HG02852 (cell line): ENCODE measurements around the gene PAMR1.
A peak's percentile ranks its signal among the peaks of the same experiment; 100 is the strongest.

Experiments used
- ATAC-seq: cut with Tn5 transposase; IDR thresholded peaks from one replicate; pipeline ENCODE4 v1.9.1; 2021; ENCODE audit warnings: mild to moderate bottlenecking, moderate library complexity; ENCODE audit not compliant: unreplicated experiment

Gene PAMR1

DNA sequence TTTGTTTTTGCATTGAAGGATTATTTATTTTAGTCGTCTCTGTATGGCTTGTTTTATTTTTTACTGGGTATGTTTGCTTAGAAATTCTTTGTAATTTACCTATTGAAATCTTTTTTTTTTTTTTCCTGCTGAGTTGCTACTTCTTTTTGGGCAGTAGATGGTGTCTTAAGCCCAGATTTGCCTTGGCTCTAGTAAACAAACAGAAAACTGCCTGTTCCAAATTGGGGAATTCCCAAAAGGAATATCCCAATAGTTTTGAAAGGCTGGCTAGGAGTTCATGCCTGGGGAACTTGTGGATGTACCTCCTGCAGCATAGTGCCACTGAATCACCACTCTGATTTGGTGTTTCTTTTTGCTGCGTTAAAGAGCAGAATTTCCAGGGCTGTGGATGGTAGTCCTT is 17.7 kb downstream of the PAMR1 start:
- no peak for ATAC-seq

- ATAC-seq, result no peak
These were observed 23.6 kb downstream of the PAMR1 start for GRCh38 chr11:35501776-35502175.

DNA sequence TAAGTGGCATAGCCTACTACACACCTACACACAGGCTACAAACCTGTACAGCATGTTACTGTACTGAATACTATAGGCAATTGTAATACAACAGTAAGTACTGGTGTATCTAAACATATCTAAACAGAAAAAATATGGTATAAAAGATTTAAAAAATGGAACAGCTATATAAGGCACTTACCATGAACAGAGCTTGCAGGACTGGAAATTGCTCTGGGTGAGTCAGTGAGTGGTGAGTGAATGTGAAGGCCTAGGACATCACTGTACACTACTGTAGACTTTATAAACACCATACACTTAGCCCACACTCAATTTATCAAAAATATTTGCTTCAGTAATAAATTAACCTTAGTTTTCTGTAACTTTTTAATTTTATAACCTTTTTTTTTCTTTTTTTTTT is 24.7 kb downstream of the PAMR1 start:
- no peak for ATAC-seq

- no peak for ATAC-seq
These were observed 29.0 kb downstream of the PAMR1 start for GRCh38 chr11:35496416-35496815.

DNA sequence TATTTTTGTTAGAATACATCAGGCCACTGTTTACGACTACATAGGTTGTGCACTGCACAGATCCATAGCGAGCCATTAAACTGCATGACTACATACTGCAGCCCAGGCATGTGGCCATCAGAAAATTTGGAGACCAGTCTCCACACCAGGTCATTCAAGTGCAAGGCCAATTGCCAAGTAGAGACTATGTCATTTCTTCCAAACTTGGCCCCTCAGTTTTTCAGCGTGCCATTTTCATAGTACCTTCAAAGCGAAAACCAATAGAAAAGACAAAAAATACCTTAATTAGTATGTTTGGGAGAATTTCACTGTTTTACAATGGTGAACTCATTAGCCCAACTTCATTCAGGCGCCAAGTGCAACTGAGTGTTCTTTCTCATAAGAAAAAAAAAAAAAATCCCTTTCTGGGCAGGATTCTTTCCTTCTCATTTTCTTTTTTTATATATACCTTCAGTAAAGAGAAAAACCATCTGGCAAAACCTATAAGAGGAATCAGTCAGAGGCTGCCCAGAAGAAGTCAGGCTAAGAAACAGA is 30.4 kb downstream of the PAMR1 start:
- ATAC-seq, result no peak

GRCh38 chr11:35491231-35491871 is 34.1 kb downstream of the PAMR1 start:
- ATAC-seq, result no peak

DNA sequence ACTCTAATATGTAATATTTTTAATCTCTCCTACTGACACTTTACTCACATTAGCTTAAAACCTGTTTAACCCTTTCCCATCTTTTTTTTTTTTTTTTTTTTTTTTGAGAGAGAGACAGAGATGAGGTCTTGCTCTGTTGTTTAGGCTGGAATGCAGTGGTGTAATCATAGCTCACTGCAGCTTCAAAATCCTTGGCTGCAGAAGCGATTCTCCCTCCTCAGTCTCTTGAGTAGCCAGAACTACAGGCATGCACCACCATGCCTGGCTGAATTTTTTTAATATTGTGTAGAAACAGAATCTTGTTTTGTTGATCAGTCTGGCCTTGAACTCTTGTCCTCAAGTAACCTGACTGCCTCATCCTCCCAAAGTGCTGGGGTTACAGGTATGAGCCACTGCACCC is 37.3 kb downstream of the PAMR1 start:
- ATAC-seq, result no peak

DNA sequence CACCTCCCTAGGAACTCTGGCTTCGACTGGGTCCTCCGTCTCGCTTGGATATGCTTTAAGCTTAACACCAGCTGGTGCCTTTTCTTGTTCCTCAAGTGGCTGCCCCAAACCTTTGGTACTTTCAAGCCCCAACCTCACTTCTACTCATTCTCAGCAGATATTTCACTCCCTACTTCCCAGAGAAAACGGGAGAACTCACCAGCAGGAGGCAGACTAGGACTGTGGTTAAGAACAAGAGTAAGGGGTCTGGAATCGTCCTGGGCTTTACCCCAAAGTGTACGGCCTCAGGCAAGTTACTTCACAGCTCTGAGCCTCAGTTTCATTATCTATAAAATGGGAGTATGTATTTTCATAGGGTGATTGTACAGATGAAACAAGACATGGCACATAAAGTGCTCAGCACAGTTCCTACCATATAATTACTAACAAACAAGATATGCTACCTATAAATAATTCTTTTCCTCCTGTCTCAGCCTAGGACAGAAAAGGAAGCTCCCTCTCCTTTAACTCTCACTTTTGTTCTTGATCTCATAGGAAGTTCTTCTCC is 37.8 kb downstream of the PAMR1 start:
- ATAC-seq, result no peak

DNA sequence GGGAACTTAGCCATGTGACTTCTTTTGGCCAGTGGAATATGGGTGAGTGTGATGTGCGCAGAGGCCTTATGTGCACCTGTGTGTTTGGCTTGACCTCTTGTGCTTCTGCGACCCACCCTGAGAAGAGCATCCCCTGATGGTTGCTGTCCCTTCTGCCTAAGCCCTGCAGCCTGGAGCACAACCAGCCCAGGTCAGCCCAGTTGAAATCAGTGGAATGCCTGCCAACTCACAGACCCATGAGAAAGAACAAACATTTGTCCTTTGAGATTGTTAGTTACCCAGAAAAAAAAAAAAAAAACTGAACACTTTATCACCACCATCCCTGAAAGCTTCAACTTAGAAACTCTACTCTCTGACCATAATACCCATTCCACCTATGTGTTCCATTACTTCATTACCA is 38.5 kb downstream of the PAMR1 start:
- ATAC-seq, result no peak

- ATAC-seq, result no peak
These were observed 39.0 kb downstream of the PAMR1 start for GRCh38 chr11:35486446-35486845.

DNA sequence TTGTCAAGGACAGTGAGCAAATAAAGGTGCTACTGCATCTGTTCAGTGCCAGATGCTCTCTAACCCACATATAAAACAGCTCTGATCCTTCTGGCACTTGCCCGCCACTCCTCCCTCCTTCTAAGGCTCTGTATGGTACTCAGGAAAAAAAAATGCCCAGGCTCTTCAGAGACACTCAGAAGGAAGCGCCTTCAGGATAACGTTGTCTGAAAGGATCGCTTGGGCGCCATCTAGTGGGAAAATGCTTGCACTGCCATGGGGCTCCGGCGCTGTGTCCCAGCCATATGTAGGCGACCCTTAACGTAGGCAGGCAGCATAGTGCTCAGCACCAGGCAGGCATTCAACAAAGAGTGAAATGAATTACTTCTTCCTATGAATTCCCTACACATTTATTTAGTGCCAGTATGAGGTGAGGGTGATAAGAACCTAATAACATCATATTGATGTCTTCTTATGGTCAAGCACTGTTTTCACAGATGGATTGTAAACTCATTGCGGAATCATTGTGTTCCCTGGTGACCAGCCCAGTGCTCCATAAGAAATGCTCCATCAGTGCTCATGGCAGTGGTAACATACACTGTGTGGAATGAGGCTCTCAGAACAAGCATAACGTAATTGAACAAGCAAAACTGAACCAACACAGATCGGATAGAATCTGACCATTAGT is 39.6 kb downstream of the PAMR1 start:
- ATAC-seq, result peak; percentile 91

- no peak for ATAC-seq
These were observed 41.0 kb downstream of the PAMR1 start for GRCh38 chr11:35484435-35484834.

DNA sequence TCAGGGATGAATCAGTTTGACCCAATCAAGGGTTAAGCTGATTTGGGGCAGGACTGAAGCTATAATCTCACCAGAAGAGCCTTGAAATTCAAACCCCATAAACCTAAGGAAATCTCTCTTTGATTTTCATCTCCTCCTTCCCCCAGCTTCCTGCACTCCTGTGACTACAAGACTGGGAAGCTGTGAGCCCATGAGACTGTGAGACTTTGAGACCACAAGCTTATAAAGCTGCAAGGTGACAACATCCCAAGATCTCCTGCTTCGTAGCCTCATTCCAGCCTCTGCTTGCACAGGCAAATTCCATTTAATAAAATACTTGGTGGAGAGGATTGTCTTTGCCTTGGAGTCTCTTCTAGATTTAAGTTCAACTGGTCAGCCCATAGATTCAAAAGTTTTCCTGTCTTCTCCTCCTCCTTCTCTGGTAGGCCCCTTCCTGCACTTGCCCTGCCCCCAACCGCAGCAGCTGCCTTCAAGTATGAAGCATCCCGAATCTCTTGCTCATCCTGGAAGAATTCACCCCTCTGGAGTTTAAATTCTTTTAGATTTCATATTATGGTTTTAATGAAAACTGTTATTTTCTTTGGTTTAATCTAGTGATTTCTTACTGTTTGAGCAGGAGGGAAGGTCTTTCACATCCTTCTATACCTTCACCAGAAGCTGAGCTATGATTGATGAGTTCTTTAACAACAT is 42.1 kb downstream of the PAMR1 start:
- ATAC-seq, result no peak

DNA sequence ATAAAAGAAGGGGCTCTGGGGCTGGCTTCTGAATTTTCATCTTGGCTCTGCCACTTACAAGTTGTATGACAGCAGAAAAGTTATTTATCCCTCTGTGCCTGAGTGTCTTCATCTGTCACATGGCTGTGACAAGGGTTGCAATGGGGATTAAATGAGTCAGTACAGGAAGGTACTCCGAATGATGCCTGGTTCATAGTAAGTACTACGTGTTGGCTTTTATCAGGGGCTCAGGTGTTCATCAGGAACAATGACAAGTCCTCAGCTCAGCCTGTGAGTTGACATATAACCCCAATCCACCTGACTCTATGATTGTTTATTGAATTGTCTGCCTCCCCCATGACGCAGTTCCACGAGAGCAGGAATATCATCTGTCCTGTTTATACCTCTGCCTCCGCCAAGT is 45.7 kb downstream of the PAMR1 start:
- ATAC-seq, result no peak

GRCh38 chr11:35478471-35479091 is 46.8 kb downstream of the PAMR1 start:
- ATAC-seq, result no peak

GRCh38 chr11:35477901-35478300 is 47.5 kb downstream of the PAMR1 start:
- ATAC-seq, result no peak

GRCh38 chr11:35474688-35475087 is 50.7 kb downstream of the PAMR1 start:
- no peak for ATAC-seq

GRCh38 chr11:35473795-35474374 is 51.5 kb downstream of the PAMR1 start:
- ATAC-seq, result no peak

DNA sequence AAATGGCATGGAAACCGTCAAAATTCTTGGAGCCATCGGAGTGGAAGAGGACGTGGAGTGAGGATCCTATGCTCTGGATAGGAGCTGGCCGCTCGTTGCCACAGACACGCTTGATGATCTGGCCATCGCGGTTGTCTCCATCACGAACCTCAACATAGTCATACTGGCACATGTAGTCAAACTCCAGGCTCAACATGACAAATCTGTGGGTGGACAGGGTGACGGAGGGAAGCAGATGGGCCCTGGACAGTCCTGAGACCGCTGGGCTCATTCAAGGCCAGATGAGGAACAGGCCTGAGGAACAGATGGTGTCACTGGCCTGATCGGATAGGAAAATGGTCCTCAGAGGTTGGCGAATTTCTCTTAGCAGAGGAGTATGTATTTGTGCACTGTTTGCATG is 54.8 kb downstream of the PAMR1 start:
- no peak for ATAC-seq

DNA sequence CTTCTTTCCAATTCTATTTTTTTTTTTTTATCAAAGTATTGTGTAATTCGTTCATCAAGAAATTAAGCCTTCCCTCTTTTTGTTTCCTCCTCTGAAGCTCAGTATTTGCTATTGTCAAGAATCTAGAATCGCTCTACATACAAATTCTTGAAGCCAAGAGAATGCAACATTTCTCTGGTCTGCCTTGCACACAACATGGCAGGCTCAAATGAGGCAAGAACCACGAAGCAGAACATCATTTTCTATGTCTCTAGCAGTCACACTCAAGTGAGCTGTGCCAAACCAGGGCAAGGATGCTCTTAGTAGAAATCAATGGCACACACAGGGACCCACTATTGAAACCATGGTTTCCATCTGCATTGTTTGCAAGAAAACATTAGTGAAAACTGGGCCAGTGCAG is 59.4 kb downstream of the PAMR1 start:
- no peak for ATAC-seq

DNA sequence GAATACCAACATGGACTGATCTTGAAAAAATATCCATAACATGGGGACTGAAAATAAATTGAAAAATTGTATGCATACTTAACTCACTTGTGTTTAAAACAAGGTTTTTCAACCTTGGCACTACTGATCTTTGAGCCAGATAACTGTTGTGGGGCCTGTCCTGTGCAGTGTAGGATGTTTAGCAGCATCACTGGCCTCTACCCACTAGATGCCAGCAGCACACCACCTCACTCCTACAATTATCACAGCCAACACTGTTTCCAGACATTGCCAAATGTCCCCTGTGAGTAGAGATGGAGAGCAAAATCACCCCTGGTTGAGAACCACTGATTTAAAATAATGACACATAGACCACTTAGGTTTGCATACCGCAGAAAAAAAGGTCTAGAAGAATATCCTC is 61.1 kb downstream of the PAMR1 start:
- no peak for ATAC-seq
